T-cell (primary cell): ENCODE data around the gene SELENOH. TPM values are rescaled to one million over a fixed set of nuclear protein-coding genes. Genes with fewer than 3 reads are reported as not detected.
"Not testable (repeated sequence)": the region's sequence is repeated elsewhere in the genome, so short reads cannot be mapped to it uniquely, and the experiment has no call there.

Experiments used
- ATAC-seq, 4 experiments: fragments of 200-7000 bp in 3 of 4; fragments of 150-1000 bp in 1 of 4; cut with Tn5 transposase; replicated peaks in 1 of 4; 1 replicate in 3 of 4; 2 replicates in 1 of 4; pipeline ENCODE4 v1.10.0; 2021; ENCODE audit warnings: moderate library complexity in 3 of 4, mild to moderate bottlenecking in 2 of 4, moderate number of reproducible peaks in 1 of 4
- CTCF ChIA-PET, 2 donors: fragments of 300-600 bp; sonication (Branson Sonifier 250); formaldehyde crosslinking; loops; one replicate each; lab custom pipeline; 2022; ENCODE audit warnings: antibody characterized with exemption in 2 of 2; lab: Charles Lee
- POLR2A ChIA-PET, 2 donors: fragments of 300-600 bp; sonication (Branson Sonifier 250); formaldehyde crosslinking; loops; one replicate each; lab custom pipeline; 2022; ENCODE audit warnings: antibody characterized with exemption in 2 of 2; lab: Charles Lee
- DNase-seq, 35 experiments: peaks; one replicate each; pipeline versions ENCODE4 v3.0.0 to v3.0.0-alpha.2; 2013 to 2023
- H3K27ac ChIP-seq: one replicate; pipeline ENCODE4 v1.5.1; 2013; ENCODE audit warnings: low read length
- H3K27me3 ChIP-seq, 2 experiments: replicated peaks in 1 of 2; 1 replicate in 1 of 2; 2 replicates in 1 of 2; pipeline versions ENCODE4 v1.6.1 to v1.7.0; 2013; ENCODE audit warnings: low read length in 1 of 2, mixed read lengths in 1 of 2; ENCODE audit not compliant: control insufficient read depth in 2 of 2, insufficient read depth in 2 of 2; ENCODE audit errors: extremely low read depth in 1 of 2
- H3K36me3 ChIP-seq, 2 donors: 1 replicate in 1 of 2; 2 replicates in 1 of 2; pipeline versions ENCODE4 v1.6.1 to v1.7.0; 2013; ENCODE audit warnings: low read length in 1 of 2; ENCODE audit not compliant: control insufficient read depth in 2 of 2, insufficient read depth in 1 of 2; ENCODE audit errors: extremely low read depth in 1 of 2
- H3K4me1 ChIP-seq, 2 experiments: 1 replicate in 1 of 2; 2 replicates in 1 of 2; pipeline versions ENCODE4 v1.6.1 to v1.7.0; 2013; ENCODE audit warnings: low read length in 2 of 2, mixed read lengths in 1 of 2; ENCODE audit not compliant: insufficient read depth in 2 of 2, control insufficient read depth in 1 of 2; ENCODE audit errors: extremely low read depth in 1 of 2
- H3K4me3 ChIP-seq, 2 donors: 1 replicate in 1 of 2; 2 replicates in 1 of 2; pipeline versions ENCODE4 v1.5.1 to v1.7.0; 2013; ENCODE audit warnings: mild to moderate bottlenecking in 2 of 2, low read length in 1 of 2, moderate library complexity in 1 of 2; ENCODE audit not compliant: control insufficient read depth in 1 of 2; ENCODE audit errors: extremely low read depth in 1 of 2
- H3K9me3 ChIP-seq: 2 replicates; pipeline ENCODE4 v1.7.0; 2013
- H3K27ac Mint-ChIP-seq, 2 donors: one replicate each; pipeline ENCODE4 v1.8.0; 2020 to 2021; ENCODE audit warnings: mild to moderate bottlenecking in 2 of 2, mixed read lengths in 2 of 2
- H3K27me3 Mint-ChIP-seq, 2 donors: one replicate each; pipeline ENCODE4 v1.8.0; 2021 to 2022; ENCODE audit warnings: mixed read lengths in 2 of 2
- H3K36me3 Mint-ChIP-seq: one replicate; pipeline ENCODE4 v1.8.0; 2021; ENCODE audit warnings: mixed read lengths
- H3K4me1 Mint-ChIP-seq, 3 donors: one replicate each; pipeline ENCODE4 v1.8.0; 2020 to 2022; ENCODE audit warnings: mixed read lengths in 3 of 3, mild to moderate bottlenecking in 1 of 3
- H3K4me3 Mint-ChIP-seq, 3 donors: one replicate each; pipeline ENCODE4 v1.8.0; 2020 to 2022; ENCODE audit warnings: mild to moderate bottlenecking in 3 of 3, mixed read lengths in 3 of 3, moderate library complexity in 3 of 3
- H3K9me3 Mint-ChIP-seq, 3 donors: one replicate each; pipeline ENCODE4 v1.8.0; 2020 to 2022; ENCODE audit warnings: mixed read lengths in 3 of 3
- WGBS: methylation state at CpG from one replicate; pipeline ENCODE4 v1.1.5; 2013; ENCODE audit warnings: missing lambda C conversion rate; ENCODE audit not compliant: insufficient coverage; 5-methylcytosine and 5-hydroxymethylcytosine counted together
- total RNA-seq, 35 experiments: library from RNA in 6 of 35; stranded (reverse) in 6 of 35; fragments of 120-200 nt in 1 of 35; gene quantifications; one replicate each; pipeline versions ENCODE4 v1.2.1 to v1.2.4 and lab custom pipeline; 2013 to 2026

Gene SELENOH
- total RNA-seq, 5 donors from 2014 or later (not counting 1 experiment from before 2014, with no cell fraction given), result 88.5 to 155 (median 113) TPM

- no CpG with 5 or more reads among the region's 34 CpGs for WGBS
- ATAC-seq, result not testable (repeated sequence)
Observed at GRCh38 chr11:57716726-57717125, 24.6 kb upstream of the SELENOH start.

DNA sequence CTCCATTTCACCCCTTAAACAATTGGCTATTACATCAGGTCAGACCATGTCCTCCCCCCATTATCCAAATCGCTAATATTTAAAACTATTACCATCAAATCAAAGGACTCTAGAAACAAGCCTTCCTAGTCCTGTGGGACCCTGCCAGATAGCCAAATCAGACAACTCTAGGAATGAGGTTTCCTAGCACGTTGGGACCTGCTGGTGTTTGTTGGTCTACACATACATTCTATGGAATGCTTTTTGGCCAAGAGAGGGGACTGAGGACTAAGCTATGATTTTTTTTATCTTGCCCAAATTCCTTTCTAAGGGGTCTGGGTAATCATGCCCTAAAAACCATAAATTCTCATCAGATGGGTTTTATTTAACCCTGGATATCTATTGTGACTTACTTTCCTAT is 14.1 kb upstream of the SELENOH start:
- POLR2A ChIA-PET, result interaction anchor here in 1 of 2 donors (0.6 kb wide), 1 partner anchor 72 kb away, joined by 8 read pairs; no protein-coding TSS in a partner anchor
- peaks cover 10 to 19% (median 12%) of the 10 kb centered on the region in 3 donors for H3K4me1 Mint-ChIP-seq
- Histone ChIP-seq H3K4me3 (no peak overlapping the region), H3K27ac (no peak overlapping the region), H3K4me1 (no peaks in the 10 kb centered on the region), H3K9me3 (no peaks in the 10 kb centered on the region), H3K36me3 (no peaks in the 10 kb centered on the region), H3K27me3 (no peaks in the 10 kb centered on the region)
- no peaks in the 10 kb centered on the region for H3K27me3 Mint-ChIP-seq
- DNase-seq (no peak), ATAC-seq (no peak)
- CTCF ChIA-PET, result no interaction called here
- no peaks in the 10 kb centered on the region for H3K9me3 Mint-ChIP-seq
- no peaks in the 10 kb centered on the region for H3K36me3 Mint-ChIP-seq
- H3K4me3 Mint-ChIP-seq, result no peak overlapping the region
- no CpG with 5 or more reads among the region's 2 CpGs for WGBS
- peak overlapping the region in 1 of 2 donors; percentile 58 for H3K27ac Mint-ChIP-seq

More at GRCh38 chr11:57716726-57717125, 24.6 kb upstream of the SELENOH start:
- H3K27me3 ChIP-seq, H3K36me3 ChIP-seq, H3K4me3 ChIP-seq, H3K9me3 Mint-ChIP-seq, H3K4me3 Mint-ChIP-seq, H3K27me3 Mint-ChIP-seq, H3K27ac ChIP-seq, POLR2A ChIA-PET, H3K27ac Mint-ChIP-seq, DNase-seq, CTCF ChIA-PET, H3K9me3 ChIP-seq, H3K36me3 Mint-ChIP-seq: not testable (repeated sequence)
- H3K4me1 ChIP-seq, result peaks cover 15 to 20% of the 10 kb centered on the region in 2 experiments
- peaks cover 23 to 30% (median 28%) of the 10 kb centered on the region in 3 donors for H3K4me1 Mint-ChIP-seq

GRCh38 chr11:57728829-57729228 is 12.5 kb upstream of the SELENOH start:
- DNase-seq (no peak), ATAC-seq (no peak)
- Mint-ChIP-seq H3K4me1 (peaks cover 11 to 19% (median 12%) of the 10 kb centered on the region in 3 donors), H3K27ac (peak overlapping the region in 1 of 2 donors; percentile 44), H3K36me3 (no peaks in the 10 kb centered on the region), H3K4me3 (no peak overlapping the region), H3K9me3 (no peaks in the 10 kb centered on the region), H3K27me3 (no peaks in the 10 kb centered on the region)
- no peaks in the 10 kb centered on the region for H3K9me3 ChIP-seq
- ChIA-PET CTCF (interaction anchor here in 1 of 2 donors (1.5 kb wide), 2 partner anchors 14 to 84 kb away, joined by 3 to 4 read pairs; no protein-coding TSS in a partner anchor), POLR2A (interaction anchor here in 1 of 2 donors (0.6 kb wide), 1 partner anchor 799 kb away, joined by 3 read pairs; no protein-coding TSS in a partner anchor)
- 67% methylated on average over 1 of the region's 7 CpGs for WGBS
- no peak overlapping the region for H3K4me3 ChIP-seq
- no peaks in the 10 kb centered on the region for H3K36me3 ChIP-seq
- H3K27ac ChIP-seq, result no peak overlapping the region
- no peaks in the 10 kb centered on the region for H3K4me1 ChIP-seq
- H3K27me3 ChIP-seq, result no peaks in the 10 kb centered on the region

DNA sequence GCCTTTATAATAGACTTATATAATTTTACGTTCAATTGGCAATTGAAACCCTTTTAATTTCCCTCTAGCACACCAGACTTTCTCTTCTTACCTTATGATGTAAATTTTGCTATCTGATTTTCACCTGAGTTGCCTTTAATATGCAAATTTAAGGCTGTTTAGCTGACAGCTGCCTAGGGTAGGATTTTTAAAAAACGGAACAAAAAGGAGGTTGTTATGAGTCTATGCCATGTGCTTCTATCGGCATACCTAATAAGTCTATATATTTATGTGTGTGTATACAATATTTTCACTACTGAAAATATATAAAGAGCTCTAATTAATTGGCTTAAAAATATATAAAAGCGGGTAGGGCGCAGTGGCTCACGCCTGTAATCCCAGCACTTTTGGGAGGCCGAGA is 11.8 kb upstream of the SELENOH start:
- DNase-seq (no peak), ATAC-seq (no peak)
- Histone ChIP-seq H3K36me3 (no peaks in the 10 kb centered on the region), H3K27ac (no peak overlapping the region), H3K27me3 (no peaks in the 10 kb centered on the region), H3K4me1 (no peaks in the 10 kb centered on the region), H3K9me3 (no peaks in the 10 kb centered on the region), H3K4me3 (no peak overlapping the region)
- no peaks in the 10 kb centered on the region for H3K27me3 Mint-ChIP-seq
- CTCF ChIA-PET, result interaction anchor here in 1 of 2 donors (0.7 to 1.5 kb wide), 2 partner anchors 85 to 1059 kb away, joined by 3 read pairs; no protein-coding TSS in a partner anchor
- no peak overlapping the region for H3K4me3 Mint-ChIP-seq
- no peaks in the 10 kb centered on the region for H3K9me3 Mint-ChIP-seq
- no peak overlapping the region for H3K27ac Mint-ChIP-seq
- peaks cover 11 to 19% (median 12%) of the 10 kb centered on the region in 3 donors for H3K4me1 Mint-ChIP-seq
- no peaks in the 10 kb centered on the region for H3K36me3 Mint-ChIP-seq
- no CpG with 5 or more reads among the region's 7 CpGs for WGBS
- POLR2A ChIA-PET, result no interaction called here

DNA sequence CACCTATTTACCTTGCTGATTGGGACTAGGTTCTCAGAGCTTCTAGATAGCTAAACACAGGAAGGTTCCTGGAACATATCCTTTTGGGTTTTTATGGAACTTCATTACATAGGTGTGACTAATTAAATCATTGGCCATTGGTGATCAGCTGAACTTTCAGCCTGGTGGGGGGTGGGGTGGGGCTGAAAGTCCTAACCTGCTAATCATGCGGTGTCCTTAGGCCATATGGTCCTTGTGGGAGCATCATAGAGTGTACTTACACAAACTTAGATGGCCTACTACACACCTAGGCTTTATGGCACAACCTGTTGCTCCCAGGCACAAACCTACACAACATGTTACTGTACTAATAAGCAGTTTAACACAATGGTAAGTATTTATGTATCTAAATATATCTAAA is 8.6 kb upstream of the SELENOH start:
- Mint-ChIP-seq H3K27me3 (no peaks in the 10 kb centered on the region), H3K27ac (no peak overlapping the region), H3K4me3 (no peak overlapping the region), H3K36me3 (peaks cover 3% of the 10 kb centered on the region), H3K9me3 (no peaks in the 10 kb centered on the region), H3K4me1 (peaks cover 6 to 16% (median 7%) of the 10 kb centered on the region in 3 donors)
- ATAC-seq (no peak), DNase-seq (no peak)
- Histone ChIP-seq H3K27me3 (no peaks in the 10 kb centered on the region), H3K36me3 (peaks cover 0 to 11% of the 10 kb centered on the region in 2 donors), H3K4me3 (no peak overlapping the region), H3K9me3 (no peaks in the 10 kb centered on the region), H3K27ac (no peak overlapping the region), H3K4me1 (no peaks in the 10 kb centered on the region)
- POLR2A ChIA-PET, result interaction anchor here in 1 of 2 donors (0.5 to 0.6 kb wide), 2 partner anchors 9 to 14 kb away, joined by 3 to 6 read pairs; no protein-coding TSS in a partner anchor
- CTCF ChIA-PET, result interaction anchor here (0.6 to 0.9 kb wide), 4 partner anchors 11 to 826 kb away, joined by 3 read pairs; no protein-coding TSS in a partner anchor
- WGBS, result no CpG with 5 or more reads among the region's 1 CpG

DNA sequence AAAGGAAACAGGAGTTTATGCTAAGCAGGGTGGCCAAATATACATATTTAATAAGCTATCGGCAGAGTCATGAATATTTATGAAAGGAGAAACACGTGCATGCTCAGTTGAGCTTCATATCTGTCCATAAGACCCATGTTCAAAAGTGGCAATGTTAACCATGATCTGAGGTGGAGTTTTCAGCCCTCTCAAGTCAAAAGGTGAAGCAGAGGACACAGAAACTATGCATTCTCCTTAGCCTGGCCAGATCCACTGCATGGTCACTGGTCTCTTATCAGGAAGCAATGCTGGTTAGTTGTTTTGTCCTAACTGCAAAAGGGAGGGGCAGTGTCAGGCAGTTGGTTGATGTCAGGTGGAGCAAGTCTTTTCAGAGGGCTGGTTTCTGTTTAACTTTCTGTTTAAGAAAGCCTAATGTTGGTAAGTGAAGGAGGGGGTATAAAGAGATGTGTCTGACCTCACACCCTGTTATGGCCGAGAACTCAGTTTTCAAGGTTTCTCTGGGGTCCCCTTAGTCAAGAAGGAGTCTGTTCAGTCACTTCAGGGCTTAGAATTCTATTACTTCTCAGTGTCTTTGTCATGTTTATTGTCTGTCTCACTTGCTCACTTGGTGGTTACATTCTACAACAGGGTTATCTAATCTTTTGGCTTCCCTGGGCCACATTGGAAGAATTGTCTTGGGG is 5.5 kb upstream of the SELENOH start:
- peak overlapping the region in 1 of 2 donors; percentile 45 for H3K27ac Mint-ChIP-seq
- H3K4me1 ChIP-seq, result peaks cover 0 to 3% of the 10 kb centered on the region in 2 experiments
- DNase-seq (no peak), ATAC-seq (no peak)
- ChIA-PET CTCF (interaction anchor here in 1 of 2 donors (0.6 kb wide), 1 partner anchor 13 kb away, joined by 3 read pairs; no protein-coding TSS in a partner anchor), POLR2A (no interaction called here)
- no peaks in the 10 kb centered on the region for H3K9me3 Mint-ChIP-seq
- H3K36me3 ChIP-seq, result peaks cover 0 to 27% of the 10 kb centered on the region in 2 donors
- H3K27me3 ChIP-seq, result no peaks in the 10 kb centered on the region
- H3K4me3 ChIP-seq, result no peak overlapping the region
- H3K4me3 Mint-ChIP-seq, result no peak overlapping the region
- no peaks in the 10 kb centered on the region for H3K27me3 Mint-ChIP-seq
- H3K27ac ChIP-seq, result no peak overlapping the region
- H3K9me3 ChIP-seq, result no peaks in the 10 kb centered on the region
- 88% methylated on average over 2 of the region's 3 CpGs for WGBS
- H3K4me1 Mint-ChIP-seq, result peaks cover 2 to 8% (median 6%) of the 10 kb centered on the region in 3 donors
- peaks cover 17% of the 10 kb centered on the region for H3K36me3 Mint-ChIP-seq
